Activated CD8-positive, alpha-beta memory T cell treated with anti-CD3 and anti-CD28 coated beads for 24 hours (primary cell): ENCODE data around the gene SLC33A1.
"Not testable (repeated sequence)": the region's sequence is repeated elsewhere in the genome, so short reads cannot be mapped to it uniquely, and the experiment has no call there.

Experiments used
- DNase-seq: peaks from one replicate; pipeline ENCODE4 v3.0.0-alpha.2; 2020

SLC33A1 gene

DNA sequence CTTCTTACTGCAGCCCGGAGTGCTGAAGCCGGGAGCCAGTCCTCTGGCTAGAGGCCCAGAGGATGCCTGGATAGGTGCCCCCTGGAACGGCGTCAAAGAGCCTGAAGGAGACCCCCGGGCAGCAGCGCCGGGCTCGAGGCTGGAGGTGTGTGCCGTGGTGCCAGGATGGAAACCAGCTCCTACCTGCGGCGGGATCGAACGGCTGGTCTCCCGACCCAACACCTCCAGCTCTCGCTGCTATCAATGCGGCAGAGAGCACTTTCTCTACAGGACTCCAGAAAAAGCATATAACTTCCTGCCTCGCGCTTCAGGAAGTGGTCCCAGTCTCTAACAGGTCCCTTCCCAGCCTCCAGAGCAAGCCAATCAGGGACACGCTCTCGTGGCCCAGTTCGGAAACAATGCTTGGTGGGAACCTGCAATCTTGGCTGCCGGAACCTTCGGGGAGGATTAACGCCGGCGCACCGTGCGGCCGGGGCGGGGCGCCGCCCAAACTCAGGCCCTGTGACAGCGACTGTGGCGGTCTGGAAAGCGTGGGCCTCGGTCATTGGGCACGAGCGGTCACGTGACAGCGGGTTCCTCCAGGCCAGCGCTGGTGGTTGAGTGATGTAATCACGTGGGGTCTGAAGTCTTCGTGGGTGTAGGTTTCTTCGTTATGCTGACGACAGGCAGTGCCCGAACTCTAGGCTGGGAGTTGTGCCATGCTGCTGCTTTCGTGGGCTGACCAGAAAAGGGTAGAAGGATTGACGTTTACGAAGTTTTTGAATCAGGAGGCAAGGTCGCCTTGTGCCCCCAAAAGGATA is at the start of gene SLC33A1:
Gene SLC33A1 (minus strand): TSS at position 287 of the 800 bp plus-strand sequence. CDS start 430 bp downstream, outside the sequence.
- peak; percentile 99 for DNase-seq

DNA sequence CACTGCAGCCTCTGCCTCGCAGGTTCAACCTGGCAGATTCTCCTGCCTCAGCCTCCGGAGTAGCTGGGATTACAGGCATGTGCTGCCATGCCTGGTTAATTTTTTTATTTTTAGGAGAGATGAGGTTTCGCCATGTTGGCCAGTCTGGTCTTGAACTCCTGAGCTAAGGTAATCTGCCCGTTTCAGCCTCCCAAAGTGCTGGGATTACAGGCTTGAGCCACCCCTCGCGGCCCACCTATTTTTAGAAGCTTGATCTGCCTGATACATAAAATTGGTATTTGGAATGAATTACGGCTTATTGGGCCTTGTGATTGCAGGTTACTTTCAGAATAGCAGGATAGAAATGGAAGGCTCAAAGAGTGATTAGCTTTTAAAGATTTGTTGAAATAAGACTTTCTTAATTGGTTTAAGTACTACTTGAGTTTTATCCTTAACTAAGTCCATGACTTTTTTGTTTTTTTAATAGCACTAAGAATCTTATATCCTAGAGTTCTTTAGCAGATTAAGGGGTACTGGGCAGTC is 41.2 kb upstream of the SLC33A1 start:
- DNase-seq, result no peak

DNA sequence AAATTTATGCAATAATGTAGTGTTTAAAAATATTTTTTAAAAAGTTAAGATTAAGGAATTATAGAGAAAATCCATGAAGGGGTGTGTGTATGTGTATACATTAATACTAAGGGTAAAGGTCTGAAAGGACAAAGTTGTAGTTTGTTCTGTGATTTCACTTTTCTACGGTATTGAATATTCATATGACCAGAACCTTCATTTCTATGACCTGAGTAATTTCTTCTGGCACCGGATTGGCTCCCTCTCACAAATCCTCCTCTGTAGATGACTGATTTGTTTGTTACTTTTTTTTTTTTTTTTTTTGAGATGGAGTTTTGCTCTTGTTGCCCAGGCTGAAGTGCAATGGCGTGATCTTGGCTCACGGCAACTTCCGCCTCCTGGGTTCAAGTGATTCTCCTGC is 37.1 kb upstream of the SLC33A1 start:
- no peak for DNase-seq

DNA sequence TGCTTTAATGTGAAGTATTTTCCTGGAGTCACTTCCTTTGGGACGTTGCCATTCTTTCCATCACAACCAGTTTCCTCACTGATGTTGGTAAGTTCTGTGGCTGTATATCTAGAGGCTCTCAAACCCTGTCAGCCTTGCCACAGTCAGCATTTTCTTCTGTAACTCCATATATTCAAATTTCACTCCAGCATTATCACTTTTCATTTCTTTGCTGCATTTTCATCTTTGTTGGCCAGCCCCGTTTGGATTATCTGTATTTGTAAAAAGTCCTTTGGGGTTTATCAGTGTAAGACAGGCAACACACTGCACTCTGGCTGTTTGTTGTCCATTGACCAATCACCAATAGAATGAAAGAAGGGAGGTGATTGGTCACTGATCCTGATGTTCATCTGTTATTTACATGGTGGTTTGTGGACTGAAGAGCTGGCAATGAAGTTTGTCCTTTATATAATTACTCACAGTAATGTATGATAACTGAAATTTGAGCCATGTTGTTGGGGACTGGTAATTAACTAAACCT is 36.5 kb upstream of the SLC33A1 start:
- no peak for DNase-seq

DNA sequence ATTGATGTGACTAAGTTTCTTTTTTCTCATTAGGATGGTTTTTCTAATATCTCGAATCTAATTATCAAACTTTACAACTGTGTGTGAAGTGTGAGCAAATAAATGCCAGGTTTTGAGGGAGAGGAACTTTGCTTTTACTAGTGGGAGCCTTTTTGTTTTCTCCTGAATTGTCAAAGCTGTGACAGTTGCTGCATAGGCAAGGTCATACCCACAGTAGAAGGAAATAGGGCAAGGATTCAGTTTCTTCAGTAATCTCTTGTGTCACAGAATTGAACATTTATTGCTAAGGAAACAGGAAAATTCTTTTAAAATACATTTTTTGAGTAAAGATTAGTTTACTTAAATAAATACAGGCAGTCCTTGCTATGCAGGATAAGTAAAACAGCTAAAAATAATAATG is 35.7 kb upstream of the SLC33A1 start:
- no peak for DNase-seq

DNA sequence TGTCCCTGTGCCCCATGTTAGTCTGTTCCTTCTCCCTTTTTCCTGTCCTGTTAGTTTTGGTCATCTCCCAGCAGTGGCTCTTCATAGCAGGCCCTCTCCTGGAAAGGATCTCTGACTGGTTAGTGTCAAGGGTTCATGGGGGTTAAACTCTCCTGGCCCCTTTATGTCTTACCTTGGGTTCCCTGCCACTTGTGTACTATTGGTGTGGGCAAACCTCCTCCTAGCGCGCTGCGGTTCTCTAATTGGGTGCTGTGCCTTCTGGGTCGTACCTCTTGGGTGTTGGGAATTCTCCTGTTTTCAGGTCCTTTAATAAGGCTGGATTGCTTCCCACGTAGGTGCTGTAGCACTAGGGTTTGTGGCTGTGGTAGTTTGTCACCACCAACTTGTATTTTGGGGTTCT is 35.0 kb upstream of the SLC33A1 start:
- DNase-seq, result no peak

DNA sequence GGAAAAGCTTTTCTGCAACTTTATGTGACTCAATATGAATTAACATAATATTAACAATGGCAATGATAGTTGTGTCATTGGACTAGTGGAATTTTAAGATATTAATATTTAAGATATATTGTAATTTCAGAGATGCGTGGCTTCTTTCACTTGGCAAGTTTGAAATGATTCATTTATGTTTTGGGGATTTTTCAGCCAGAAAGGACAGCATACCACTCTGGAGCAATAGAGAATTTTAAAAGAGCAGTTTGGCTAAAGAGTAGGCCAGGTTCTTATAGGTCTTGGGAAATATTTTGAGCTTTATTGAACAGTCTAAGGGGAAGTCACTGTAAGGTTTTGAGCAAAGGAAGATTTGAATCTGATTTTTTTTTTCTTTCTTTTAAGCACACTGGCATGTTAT is 32.7 kb upstream of the SLC33A1 start:
- DNase-seq, result no peak

DNA sequence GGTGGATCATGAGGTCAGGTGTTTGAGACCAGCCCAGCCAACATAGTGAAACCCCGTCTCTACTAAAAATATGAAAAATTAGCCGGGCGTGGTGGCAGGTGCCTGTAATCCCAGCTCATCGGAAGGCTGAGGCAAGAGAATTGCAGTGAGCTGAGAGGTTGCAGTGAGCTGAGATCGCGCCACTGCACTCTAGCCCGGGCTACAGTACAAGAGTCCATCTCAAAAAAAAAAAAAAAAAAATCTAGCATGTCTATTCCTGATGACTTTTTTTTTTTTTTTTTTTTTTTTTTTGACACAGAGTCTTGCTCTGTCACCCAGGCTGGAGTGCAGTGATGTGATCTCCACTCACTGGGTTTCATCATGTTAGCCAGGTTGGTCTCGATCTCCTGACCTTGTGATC is 32.1 kb upstream of the SLC33A1 start:
- DNase-seq, result not testable (repeated sequence)

DNA sequence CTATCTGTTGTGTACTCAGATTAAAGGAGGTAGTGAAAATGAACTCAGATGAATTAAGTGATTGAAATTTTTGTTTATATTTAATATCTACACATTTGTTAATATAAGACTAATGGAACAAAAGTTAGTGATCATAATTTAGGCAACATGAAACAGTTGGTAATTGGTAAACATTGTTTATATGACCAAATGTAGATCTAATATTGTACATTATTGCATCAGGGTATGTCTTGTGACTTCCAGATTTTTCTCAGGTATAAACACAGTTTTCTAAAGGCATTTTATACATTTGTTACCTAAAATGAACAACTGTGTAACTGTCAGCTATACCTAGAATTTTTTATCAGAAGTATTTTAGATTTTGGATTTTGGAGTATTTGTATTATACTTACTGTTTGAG is 31.1 kb upstream of the SLC33A1 start:
- DNase-seq, result no peak

DNA sequence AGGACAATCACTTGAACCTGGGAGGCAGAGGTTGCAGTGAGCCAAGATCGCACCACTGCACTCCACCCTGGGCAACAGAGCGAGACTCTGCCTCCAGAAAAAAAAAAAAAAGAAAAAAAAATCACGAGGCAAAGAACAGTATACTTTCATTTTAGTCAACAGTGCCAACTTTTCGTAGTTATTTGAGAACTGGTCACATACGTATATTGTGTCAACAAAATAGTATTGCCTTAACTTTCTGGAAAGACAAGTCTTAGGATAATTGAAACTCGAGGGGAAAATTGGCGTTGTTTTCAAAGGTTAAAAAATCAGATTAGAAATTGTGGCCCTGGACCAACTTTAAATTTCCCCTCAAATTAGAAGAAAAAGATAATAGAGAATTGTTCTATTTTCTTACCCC is 30.1 kb upstream of the SLC33A1 start:
- DNase-seq, result no peak

DNA sequence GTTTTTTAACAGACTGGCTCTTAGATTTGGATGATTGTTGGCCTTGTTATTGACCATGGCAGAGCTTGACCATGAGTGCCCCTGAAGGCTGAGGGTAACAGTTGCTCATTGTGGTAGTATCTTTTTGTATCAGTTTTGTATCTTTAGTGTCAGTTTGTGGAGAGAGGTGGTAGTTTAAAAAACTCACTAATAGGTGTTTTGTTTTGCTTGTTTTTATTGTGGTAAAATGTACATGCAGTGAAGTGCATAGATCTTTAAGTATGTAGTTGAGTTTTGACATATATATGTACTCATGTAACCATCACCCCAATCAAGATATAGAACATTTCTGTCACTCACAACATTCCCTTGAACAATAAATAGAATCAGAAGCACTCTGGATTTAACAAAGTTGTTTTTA is 26.1 kb upstream of the SLC33A1 start:
- no peak for DNase-seq

DNA sequence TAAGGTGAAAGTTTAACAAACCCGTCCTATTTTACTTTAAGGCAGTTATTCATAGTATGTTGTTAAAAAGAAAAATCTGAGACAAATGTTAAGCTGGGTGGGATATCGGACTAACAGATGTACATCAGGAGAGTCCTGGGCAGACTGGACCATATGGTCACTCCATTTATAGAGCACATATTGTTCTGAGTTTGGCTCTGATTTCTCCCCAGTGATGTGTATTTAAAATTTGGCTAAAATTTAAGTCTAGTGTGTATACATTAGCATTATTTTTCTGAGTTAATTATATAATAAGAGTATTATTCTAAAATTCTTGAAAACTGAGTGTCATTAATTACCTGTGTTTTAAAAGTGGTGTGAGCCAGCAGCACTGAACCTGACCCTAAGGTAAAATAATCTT is 22.3 kb upstream of the SLC33A1 start:
- DNase-seq, result no peak

DNA sequence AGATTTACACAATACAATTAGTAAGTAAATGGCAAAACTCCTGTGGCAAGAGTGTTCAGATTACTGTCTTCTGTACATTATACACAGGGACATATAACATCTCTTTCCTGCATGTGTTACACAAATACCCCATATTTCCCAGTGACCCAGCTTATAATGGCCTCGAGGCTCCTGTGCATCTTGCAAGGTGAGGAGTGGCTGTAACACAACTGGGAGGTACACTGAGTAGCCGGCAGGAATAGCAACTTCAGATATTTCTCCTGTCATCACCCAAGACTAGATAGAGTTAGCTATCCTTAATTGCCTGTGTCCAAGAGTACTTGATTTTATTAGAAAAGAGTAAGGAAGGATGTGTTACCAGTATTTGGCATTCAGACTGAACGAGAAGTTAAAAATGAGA is 21.8 kb upstream of the SLC33A1 start:
- DNase-seq, result no peak

DNA sequence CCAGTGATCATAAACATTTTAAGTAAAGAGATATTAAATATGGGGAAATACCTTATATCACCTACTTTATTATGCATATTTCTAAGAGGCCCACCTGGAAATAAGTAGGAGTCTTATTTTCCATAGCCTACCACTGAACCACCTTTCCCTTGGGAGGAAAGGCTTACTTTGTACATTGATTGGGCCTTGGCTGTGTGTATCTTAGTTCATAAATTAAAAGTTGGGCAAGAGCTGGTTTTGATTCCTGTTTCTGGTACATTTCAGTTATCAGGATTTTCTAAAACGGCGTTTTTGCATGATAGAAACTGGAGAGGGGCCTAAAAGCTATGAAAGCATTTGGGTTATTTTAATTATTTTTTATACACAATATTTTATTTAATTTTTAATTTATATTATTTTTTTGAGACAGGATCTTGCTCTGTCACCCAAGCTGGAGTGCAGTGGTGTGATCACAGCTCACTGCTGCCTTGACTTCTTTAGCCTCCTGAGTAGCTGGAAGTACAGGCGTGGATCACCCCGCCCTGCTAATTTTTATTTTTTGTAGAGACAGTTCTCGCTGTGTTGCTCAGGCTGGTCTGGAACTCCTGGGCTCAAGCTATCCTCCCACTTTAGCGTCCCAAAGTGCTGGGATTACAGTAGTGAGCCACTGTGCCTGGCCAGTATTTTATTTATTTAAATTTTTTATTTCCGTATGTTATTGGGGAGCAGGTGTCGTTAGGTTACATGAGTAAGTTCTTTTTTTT is 18.8 kb upstream of the SLC33A1 start:
- DNase-seq, result no peak

DNA sequence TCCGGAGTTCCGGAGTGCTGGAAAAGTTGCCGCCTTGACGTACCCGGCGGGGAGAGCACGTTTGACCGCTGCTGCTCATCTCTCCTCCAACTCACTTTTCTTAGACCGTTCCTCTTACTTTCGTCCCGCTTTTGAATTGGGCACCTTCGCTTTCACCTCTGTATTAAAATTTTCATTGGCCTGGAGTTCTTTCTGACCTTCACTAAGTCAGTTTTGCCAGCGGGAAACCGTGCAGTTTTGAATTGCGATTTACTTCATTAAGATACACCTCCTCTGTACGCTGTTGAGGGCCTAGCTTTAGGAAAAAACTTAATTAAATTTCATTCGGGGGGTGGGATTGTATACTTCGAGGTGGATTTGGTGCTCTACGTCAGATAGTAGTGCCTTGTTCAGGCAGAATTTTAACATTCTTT is 17.5 kb upstream of the SLC33A1 start:
- DNase-seq, result no peak

DNA sequence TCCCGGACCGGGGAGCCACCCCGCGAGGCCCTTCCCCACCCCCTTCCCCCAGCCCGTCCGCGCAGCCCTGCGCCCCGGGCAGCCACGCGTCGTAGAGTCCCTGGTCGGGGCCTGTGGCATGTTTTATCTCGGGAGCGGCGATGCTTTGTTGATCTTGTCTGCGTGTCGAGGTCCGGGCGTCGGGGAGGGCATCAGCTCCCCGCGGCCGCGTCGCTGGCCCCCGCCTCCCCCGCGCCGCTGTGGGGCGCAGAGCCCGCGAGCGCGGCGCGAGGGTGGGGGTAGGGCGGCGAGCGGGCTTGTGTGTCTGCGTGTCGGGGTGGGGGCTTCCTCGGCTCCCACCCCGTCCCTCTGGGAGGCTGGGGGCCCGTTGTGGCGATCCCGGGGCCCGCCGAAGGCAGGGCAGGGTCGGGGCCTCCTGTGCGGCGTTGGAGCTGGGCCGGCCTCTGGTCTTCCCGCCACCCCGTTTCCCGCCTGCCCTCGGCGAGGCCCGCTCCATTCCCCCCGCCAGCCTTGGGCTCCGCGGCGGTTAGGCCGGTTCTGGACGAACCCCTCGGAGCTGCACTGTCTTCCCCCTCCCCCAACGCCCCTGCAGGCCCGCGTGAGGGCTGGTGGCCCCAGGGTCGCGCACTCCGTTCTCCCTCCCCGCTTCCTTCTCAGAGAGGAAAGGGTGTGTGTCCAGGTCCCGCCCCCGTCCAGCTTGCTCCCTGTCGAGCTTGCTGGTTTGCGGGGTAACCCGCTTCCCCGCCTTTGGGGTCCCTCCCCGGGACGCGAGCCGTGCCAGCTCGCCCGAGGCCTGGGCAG is 16.9 kb upstream of the SLC33A1 start:
- peak; percentile 80 for DNase-seq

DNA sequence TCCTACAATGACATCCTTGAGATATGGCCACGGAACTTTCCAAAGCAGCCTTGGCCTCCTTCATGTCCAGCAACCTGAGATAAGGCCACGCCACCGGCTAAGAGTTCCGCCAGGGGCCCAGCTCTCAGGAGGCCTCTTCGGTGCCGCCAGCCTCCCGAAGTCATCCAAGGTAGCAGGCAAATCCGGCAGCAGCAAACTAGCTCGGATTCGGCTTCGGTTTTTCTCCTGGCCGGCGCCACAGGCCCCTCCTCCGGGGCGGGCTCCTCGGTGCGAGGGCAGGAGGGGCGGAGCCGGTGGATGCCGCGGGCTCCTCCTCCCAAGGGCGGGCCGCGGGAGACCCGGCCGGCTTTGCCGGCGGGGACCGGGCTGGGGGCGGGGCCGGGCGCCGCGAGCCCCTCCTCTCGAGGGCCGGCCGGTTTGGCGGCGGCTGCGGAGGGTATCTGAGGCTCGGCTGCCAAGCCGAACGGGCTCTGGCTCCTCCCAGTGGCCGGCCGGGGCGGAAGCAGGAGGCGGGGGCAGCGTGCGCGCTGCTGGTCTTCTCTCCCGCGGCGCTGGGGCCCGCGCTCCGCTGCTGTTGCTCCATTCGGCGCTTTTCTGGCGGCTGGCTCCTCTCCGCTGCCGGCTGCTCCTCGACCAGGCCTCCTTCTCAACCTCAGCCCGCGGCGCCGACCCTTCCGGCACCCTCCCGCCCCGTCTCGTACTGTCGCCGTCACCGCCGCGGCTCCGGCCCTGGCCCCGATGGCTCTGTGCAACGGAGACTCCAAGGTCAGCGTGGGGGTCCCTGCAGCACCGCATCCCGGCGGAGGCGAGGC is 16.1 kb upstream of the SLC33A1 start, which contains the start of gene GMPS:
Gene GMPS (plus strand): TSS at position 518 of the 812 bp plus-strand sequence. CDS start 221 bp downstream, at position 739.
- peak; percentile 98 for DNase-seq

DNA sequence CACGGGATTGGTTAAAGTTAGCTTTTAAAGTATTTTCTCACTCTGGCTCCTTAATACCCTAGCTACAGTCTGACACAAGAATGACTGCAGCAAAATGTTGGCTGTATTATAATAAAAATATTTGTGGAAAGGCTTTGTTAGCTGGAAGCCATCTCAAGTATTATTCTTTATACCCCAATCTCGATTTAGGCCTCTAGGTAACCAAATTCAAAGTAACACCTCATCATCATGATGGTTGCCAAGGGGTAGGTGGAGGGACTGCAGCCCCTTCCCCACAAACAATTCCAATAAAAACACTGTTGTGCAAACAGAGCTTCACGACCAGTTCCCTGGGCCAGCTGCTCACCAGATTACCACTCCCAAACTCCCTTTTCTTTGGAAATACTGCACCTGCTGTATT is 15.5 kb upstream of the SLC33A1 start:
- DNase-seq, result no peak

DNA sequence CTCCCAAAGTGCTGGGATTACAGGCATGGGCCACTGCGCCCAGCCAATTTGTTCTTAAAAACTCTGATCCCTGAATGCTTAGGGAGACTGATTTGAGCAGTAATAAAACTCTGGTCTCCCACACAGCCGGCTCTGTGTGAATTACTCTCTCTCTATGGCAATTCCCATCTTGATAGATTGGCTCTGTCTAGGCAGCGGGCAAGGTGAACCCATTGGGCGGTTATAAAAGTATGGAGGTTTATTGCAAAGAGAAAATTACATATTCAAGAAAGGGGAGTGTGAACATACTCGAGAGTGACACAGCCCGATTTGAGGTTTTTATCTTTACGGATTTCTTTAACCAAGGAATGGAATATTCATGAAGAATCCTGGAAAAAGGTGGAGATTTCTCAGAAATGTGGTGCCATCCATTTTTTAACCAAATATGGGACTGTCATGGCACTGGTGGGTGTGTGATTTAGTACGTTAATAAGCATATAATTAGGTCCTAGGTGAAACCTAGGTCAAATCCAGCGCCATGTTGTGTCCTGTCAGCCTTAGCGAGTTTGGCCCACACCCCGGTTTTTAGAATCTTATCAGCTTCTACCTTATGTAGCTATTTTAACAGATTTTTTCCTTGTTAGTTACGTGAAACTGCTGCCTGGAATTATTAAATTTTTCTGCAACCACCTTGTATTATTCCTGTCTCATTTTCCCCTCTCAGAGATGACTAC is 9.0 kb upstream of the SLC33A1 start:
- DNase-seq, result no peak

DNA sequence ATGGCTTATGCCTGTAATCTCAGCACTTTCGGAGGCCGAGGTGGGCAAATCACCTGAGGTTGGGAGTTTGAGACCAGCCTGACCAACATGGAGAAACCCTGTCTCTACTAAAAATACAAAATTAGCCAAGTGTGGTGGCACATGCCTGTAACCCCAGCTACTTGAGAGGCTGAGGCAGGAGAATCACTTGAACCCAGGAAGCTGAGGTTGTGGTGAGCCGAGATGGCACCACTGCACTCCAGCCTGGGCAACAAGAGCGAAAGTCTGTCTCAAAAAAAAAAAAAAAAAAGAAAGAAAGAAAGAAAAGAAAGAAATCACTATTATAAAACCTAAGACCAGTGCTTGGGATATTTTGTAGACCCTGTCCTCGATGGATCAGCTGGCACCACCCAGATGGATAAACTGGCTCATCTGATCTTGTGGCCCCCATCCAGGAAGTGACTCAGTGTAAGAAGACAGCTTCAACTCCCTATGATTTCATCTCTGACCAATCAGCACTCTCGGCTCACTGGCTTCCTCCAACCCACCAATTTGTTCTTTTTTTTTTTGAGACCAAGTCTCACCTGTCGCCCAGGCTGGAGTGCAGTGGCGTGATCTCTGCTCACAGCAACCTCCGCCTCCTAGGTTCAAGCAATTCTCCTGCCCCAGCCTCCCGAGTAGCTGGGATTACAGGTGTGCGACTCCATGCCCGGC is 8.2 kb upstream of the SLC33A1 start:
- peak; percentile 66 for DNase-seq
